Fibroblast of lung (primary cell): ENCODE data around the gene PALLD. TPM values are rescaled to one million over a fixed set of nuclear protein-coding genes. Genes with fewer than 3 reads are reported as not detected.

Experiments used
- DNase-seq, 2 donors: peaks; one replicate each; pipeline versions ENCODE4 v3.0.0 to v3.0.0-alpha.2; 2010; ENCODE audit warnings: low read depth in 2 of 2
- H2AFZ ChIP-seq: 2 replicates; pipeline ENCODE4 v1.5.1; 2012; ENCODE audit warnings: low read length, control low read depth, inconsistent platforms
- H3K27ac ChIP-seq: 2 replicates; pipeline ENCODE4 v1.5.1; 2011; ENCODE audit warnings: low read length, control low read depth; ENCODE audit not compliant: insufficient read depth
- H3K27me3 ChIP-seq: 2 replicates; pipeline ENCODE4 v1.5.1; 2011; ENCODE audit warnings: mild to moderate bottlenecking, low read length; ENCODE audit not compliant: control insufficient read depth, insufficient read depth
- H3K36me3 ChIP-seq: 2 replicates; pipeline ENCODE4 v1.5.1; 2011; ENCODE audit warnings: low read length; ENCODE audit not compliant: control insufficient read depth, insufficient read depth
- H3K4me1 ChIP-seq: 2 replicates; pipeline ENCODE4 v1.5.1; 2011; ENCODE audit warnings: low read length; ENCODE audit not compliant: control insufficient read depth, insufficient read depth; ENCODE audit errors: extremely low read depth
- H3K4me2 ChIP-seq: 2 replicates; pipeline ENCODE4 v1.5.1; 2011; ENCODE audit warnings: low read length, control low read depth; ENCODE audit not compliant: insufficient read depth; ENCODE audit errors: extremely low read depth
- H3K4me3 ChIP-seq, 4 experiments: fragments of 200-600 bp in 1 of 4; sonication (generic) in 1 of 4; replicated peaks in 1 of 4; 2 replicates each; pipeline ENCODE4 v1.5.1; 2011 to 2016; ENCODE audit warnings: low read length in 4 of 4, low read depth in 3 of 4, mild to moderate bottlenecking in 3 of 4, control low read depth in 2 of 4, inconsistent platforms in 1 of 4, mixed read lengths in 1 of 4; ENCODE audit not compliant: insufficient read depth in 1 of 4; ENCODE audit errors: control extremely low read depth in 1 of 4
- H3K79me2 ChIP-seq: 2 replicates; pipeline ENCODE4 v1.5.1; 2012; ENCODE audit warnings: mild to moderate bottlenecking, low read length, inconsistent platforms; ENCODE audit not compliant: control insufficient read depth, insufficient read depth
- H3K9ac ChIP-seq: 2 replicates; pipeline ENCODE4 v1.5.1; 2011; ENCODE audit warnings: mild to moderate bottlenecking, low read length, control low read depth; ENCODE audit not compliant: insufficient read depth
- H3K9me3 ChIP-seq: 2 replicates; pipeline ENCODE4 v1.5.1; 2012; ENCODE audit warnings: low read depth, low read length; ENCODE audit not compliant: control insufficient read depth, insufficient read depth
- H4K20me1 ChIP-seq: 2 replicates; pipeline ENCODE4 v1.5.1; 2011; ENCODE audit warnings: low read length; ENCODE audit not compliant: control insufficient read depth, insufficient read depth; ENCODE audit errors: extremely low read depth
- EZH2 ChIP-seq: IDR thresholded peaks from 2 replicates; pipeline ENCODE4 v1.5.1; 2012; ENCODE audit warnings: low read length, control low read depth, mild to moderate bottlenecking; ENCODE audit errors: missing control alignments
- polyA plus RNA-seq, 2 donors: library from polyadenylated mRNA; depleted of rRNA in 1 of 2; stranded (reverse) in 1 of 2; unstranded in 1 of 2; fragments of >200 nt; gene quantifications; 2 replicates each; pipeline ENCODE4 v1.2.1, GENCODE V29; 2011 to 2012; ENCODE audit warnings: missing spikeins in 1 of 2
- total RNA-seq: library from RNA; depleted of rRNA; stranded (reverse); fragments of >200 nt; gene quantifications from 2 replicates; pipeline ENCODE4 v1.2.1, GENCODE V29; 2014
- TF ChIP-seq, protein P1 (sequence below), 2 donors: IDR thresholded peaks in 1 of 2; conservative IDR thresholded peaks in 1 of 2; 1 replicate in 1 of 2; 2 replicates in 1 of 2; pipeline ENCODE4 v1.5.1; 2011 to 2012; ENCODE audit warnings: low read length in 2 of 2, control low read depth in 1 of 2, inconsistent platforms in 1 of 2, low read depth in 1 of 2, mild to moderate bottlenecking in 1 of 2

The PALLD gene
- total and polyA plus RNA-seq, 2 donors (not counting 1 experiment from before 2014, with no cell fraction given) = 200 to 205 TPM

GRCh38 chr4:168857009-168857408 is 360.2 kb downstream of the PALLD start:
- no peak overlapping the region for H3K4me3 ChIP-seq
- no peaks in the 10 kb centered on the region for H3K9me3 ChIP-seq
- TF ChIP-seq, protein P1, sequence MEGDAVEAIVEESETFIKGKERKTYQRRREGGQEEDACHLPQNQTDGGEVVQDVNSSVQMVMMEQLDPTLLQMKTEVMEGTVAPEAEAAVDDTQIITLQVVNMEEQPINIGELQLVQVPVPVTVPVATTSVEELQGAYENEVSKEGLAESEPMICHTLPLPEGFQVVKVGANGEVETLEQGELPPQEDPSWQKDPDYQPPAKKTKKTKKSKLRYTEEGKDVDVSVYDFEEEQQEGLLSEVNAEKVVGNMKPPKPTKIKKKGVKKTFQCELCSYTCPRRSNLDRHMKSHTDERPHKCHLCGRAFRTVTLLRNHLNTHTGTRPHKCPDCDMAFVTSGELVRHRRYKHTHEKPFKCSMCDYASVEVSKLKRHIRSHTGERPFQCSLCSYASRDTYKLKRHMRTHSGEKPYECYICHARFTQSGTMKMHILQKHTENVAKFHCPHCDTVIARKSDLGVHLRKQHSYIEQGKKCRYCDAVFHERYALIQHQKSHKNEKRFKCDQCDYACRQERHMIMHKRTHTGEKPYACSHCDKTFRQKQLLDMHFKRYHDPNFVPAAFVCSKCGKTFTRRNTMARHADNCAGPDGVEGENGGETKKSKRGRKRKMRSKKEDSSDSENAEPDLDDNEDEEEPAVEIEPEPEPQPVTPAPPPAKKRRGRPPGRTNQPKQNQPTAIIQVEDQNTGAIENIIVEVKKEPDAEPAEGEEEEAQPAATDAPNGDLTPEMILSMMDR (conservative IDR thresholded peaks at IDR 0.05 in 1 of 2, IDR thresholded peaks at IDR 0.05 in 1 of 2; ENCODE audit: low read depth in 1 of 2, low read length in 2 of 2) = peak in 1 of 2 donors; percentile 1
- no peak for TF ChIP-seq EZH2
- no peak overlapping the region for H2AFZ ChIP-seq
- no peaks in the 10 kb centered on the region for H4K20me1 ChIP-seq
- peak in 1 of 2 donors; percentile 69 for DNase-seq
- H3K36me3 ChIP-seq = peaks cover 3% of the 10 kb centered on the region
- H3K27ac ChIP-seq = peak overlapping the region; percentile 73
- peaks cover 56% of the 10 kb centered on the region for H3K79me2 ChIP-seq
- no peak overlapping the region for H3K9ac ChIP-seq
- H3K4me2 ChIP-seq = no peak overlapping the region
- no peaks in the 10 kb centered on the region for H3K27me3 ChIP-seq
- peaks cover 23% of the 10 kb centered on the region for H3K4me1 ChIP-seq

- TF ChIP-seq, protein P1 (conservative IDR thresholded peaks at IDR 0.05 in 1 of 2, IDR thresholded peaks at IDR 0.05 in 1 of 2; ENCODE audit: low read depth in 1 of 2, low read length in 2 of 2) = no peak
- TF ChIP-seq EZH2 = no peak
Observed at GRCh38 chr4:168857546-168858314, 360.9 kb downstream of the PALLD start.

GRCh38 chr4:168859100-168859499 is 362.2 kb downstream of the PALLD start:
- no peaks in the 10 kb centered on the region for H4K20me1 ChIP-seq
- peak overlapping the region; percentile 30 for H3K27ac ChIP-seq

More at GRCh38 chr4:168857546-168858314, 360.9 kb downstream of the PALLD start:
- H3K4me2 ChIP-seq = peak overlapping the region; percentile 3
- peaks cover 6% of the 10 kb centered on the region for H3K36me3 ChIP-seq
- H3K27me3 ChIP-seq = no peaks in the 10 kb centered on the region
- peak overlapping the region; percentile 73 for H3K27ac ChIP-seq
- peaks cover 23% of the 10 kb centered on the region for H3K4me1 ChIP-seq
- no peaks in the 10 kb centered on the region for H3K9me3 ChIP-seq
- H4K20me1 ChIP-seq = no peaks in the 10 kb centered on the region
- peaks cover 54% of the 10 kb centered on the region for H3K79me2 ChIP-seq
- peak; percentile 89 to 97 for DNase-seq
- no peak overlapping the region for H2AFZ ChIP-seq
- H3K9ac ChIP-seq = no peak overlapping the region
- H3K4me3 ChIP-seq = no peak overlapping the region

More at GRCh38 chr4:168859100-168859499, 362.2 kb downstream of the PALLD start:
- H3K79me2 ChIP-seq = peaks cover 50% of the 10 kb centered on the region
- no peak overlapping the region for H2AFZ ChIP-seq
- no peaks in the 10 kb centered on the region for H3K9me3 ChIP-seq
- TF ChIP-seq, protein P1 (conservative IDR thresholded peaks at IDR 0.05 in 1 of 2, IDR thresholded peaks at IDR 0.05 in 1 of 2; ENCODE audit: low read depth in 1 of 2, low read length in 2 of 2) = no peak
- DNase-seq = no peak
- no peak overlapping the region for H3K4me2 ChIP-seq
- peaks cover 5% of the 10 kb centered on the region for H3K36me3 ChIP-seq
- no peaks in the 10 kb centered on the region for H3K27me3 ChIP-seq
- no peak overlapping the region for H3K9ac ChIP-seq
- peaks cover 19% of the 10 kb centered on the region for H3K4me1 ChIP-seq
- H3K4me3 ChIP-seq = no peak overlapping the region
